GM19023 (cell line): ENCODE data around the gene DUSP14.

ENCODE experiments used
- ATAC-seq: cut with Tn5 transposase; IDR thresholded peaks from one replicate; pipeline ENCODE4 v1.9.1; 2021; ENCODE audit warnings: mild to moderate bottlenecking, moderate library complexity; ENCODE audit not compliant: unreplicated experiment

DUSP14 gene

GRCh38 chr17:37512442-37513068, 22.9 kb downstream of the DUSP14 start:
- ATAC-seq = no peak

- ATAC-seq = no peak
These were observed 24.0 kb downstream of the DUSP14 start for GRCh38 chr17:37513711-37514110.

- ATAC-seq = no peak
These were observed 26.5 kb downstream of the DUSP14 start for GRCh38 chr17:37516127-37516571.

GRCh38 chr17:37517881-37518280, 28.2 kb downstream of the DUSP14 start:
- ATAC-seq = no peak

- no peak for ATAC-seq
These were observed 29.1 kb downstream of the DUSP14 start for GRCh38 chr17:37518826-37519225.

DNA sequence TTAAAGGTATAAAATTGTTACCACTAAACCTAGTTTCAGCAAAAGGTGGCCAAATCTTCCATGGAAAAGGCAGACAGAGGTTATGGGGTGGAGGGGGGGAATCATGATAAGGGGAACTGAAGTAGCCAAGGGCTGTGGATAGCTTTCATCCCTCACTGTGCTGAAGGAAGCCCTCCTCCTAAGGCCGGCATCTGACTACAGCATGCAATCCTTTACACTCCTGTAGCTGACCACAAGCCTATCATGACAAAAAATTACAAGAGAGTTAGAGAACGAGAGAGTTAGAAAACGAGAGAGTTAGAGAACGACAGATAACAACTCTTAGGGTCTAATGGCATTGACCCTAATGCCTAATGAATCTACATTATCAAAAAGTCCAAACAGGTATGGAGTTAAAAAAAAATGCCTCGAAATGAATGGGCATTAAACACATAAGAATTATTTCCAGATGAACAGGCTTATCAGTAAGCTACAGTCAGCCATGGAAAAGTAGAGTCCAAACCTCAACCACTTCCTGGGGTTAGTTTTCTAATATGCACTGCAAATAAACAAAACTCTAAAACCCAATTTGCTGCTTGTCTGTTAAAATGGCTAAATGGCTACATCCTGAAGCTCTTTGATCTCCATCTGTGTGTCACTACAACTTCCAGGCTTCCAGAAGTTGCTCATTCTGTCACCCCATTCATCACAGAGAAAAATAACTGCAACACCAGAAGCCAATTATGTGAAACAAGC, 29.7 kb downstream of the DUSP14 start:
- no peak for ATAC-seq

DNA sequence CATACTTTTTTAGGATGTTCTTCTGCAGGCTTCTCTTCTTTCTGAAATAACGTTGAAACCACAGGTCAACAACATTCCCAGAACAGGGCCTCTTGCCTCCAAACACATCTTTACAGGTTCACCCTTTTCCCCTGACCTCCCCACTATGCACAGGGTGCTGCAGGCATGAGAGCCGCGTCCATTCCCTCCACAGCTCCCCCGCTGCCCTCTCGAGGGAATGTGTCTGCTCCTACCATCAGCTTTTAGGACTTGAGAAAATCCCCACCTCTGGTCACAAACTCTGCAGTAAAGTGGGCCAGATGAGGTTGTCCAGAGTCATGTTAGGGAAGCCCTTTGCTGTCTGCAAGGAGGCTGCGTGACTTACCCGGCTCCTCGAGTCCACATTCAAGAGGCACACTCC, 30.5 kb downstream of the DUSP14 start:
- ATAC-seq = no peak

DNA sequence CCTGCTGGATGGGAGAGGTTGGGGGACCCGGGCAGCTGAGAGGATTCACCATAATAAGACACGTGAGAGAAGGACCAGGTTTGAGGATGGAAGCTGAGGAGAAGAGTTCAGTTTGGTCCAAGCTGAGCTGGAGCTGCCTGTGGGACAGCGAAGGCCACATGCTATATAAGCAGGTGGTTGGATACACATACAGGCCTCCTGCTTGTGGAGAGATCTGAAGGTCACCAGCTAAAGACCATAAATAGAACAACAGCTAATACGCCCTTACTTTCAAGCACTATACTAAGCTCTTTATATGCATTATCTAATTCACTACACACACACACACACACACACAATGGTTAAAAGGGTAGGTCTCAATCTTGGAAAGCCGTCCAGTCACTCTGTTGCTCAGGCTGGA, 32.1 kb downstream of the DUSP14 start:
- ATAC-seq = no peak

DNA sequence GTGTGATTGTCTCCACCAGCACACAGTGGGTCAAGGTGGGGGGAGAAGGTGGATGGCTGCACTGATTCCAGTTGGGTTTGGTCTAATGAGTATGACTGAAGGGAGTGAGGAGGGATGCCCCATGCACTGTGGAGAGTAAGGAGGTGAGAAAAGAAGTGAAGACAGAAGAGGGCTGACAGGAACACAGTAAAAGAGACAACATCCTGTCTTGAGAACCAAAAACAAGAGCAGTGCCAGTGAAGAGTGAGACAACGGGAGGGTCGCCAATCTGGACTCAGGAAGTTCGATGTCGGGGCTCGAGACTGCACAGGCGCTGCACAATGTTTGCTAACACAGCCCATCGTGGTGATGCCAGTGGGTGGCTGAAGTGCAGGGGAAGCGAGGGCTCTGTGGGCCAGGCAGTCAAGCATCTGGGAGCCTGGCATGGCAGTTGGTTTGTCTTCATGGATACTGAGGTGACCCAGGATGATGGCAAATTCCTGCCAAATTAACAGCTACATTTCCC, 34.1 kb downstream of the DUSP14 start:
- ATAC-seq = no peak

- no peak for ATAC-seq
These were observed 37.7 kb downstream of the DUSP14 start for GRCh38 chr17:37527249-37527851.

- no peak for ATAC-seq
These were observed 40.7 kb downstream of the DUSP14 start for GRCh38 chr17:37530420-37530819.

DNA sequence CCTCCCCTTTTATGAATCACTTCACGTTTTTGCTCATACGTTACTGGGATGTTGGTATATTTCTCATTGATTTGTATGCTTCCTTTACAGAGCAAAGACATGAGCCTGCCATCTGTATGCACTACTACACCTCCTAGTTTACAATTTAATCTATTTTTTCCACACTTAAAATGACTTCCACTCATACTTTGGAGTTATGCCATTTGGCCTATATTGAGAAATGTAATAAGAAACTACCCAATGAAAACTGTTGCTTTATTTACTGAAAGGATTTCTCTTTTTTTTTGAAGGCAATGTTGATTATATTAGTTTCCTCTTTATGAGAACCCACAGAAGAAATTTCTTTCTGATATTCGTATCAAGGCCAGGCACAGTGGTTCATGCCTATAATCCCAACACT, 43.1 kb downstream of the DUSP14 start:
- ATAC-seq = no peak

DNA sequence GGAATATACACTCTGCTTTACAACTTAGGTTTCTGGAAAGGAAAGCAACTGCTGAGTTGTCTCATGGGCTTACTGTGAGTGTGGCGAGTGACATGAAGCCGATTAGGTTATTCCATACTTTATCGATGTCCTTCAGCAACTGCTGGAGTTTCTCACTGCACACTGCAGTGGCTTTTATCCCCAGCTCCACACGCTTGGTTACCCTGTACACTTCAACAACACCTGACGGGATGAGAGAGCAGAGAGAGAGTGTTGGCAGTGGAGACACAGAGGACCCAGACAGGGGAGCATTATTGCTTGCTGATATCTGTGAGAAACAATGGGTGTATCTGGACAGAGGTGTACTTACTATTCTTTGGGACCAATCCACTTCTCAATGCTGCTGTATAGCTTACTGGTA, 46.2 kb downstream of the DUSP14 start:
- no peak for ATAC-seq

DNA sequence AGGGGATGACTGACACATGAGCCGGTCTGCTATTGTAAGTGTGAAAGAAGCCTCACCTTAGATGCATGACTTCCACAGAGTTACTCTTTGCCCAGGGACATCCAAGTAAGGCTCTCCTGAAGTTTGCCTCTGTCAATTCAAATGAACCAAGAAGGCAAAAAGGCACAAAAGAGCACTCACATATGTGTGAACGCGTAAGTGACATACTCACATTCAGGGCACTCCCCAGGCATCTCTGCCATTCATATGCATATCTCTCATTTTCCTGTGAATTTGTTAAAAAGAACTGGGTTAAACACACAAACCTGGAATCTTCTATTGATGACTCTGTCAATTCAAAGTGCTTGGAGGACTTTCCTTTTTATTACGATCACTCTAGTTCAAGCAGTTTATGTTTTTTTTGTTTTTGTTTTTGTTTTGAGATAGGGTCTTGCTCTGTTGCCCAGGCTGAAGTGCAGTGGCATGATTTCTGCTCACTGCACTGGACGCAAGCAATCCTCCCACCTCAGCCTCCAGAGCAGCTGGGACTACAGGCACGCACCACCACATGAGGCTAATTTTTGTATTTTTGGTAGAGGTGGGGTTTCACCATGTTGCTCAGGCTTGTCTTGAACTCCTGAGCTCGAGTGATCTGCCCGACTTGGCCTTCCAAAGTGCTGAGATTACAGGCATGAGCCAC, 49.4 kb downstream of the DUSP14 start:
- no peak for ATAC-seq

- no peak for ATAC-seq
These were observed 52.4 kb downstream of the DUSP14 start for GRCh38 chr17:37541880-37542660.

DNA sequence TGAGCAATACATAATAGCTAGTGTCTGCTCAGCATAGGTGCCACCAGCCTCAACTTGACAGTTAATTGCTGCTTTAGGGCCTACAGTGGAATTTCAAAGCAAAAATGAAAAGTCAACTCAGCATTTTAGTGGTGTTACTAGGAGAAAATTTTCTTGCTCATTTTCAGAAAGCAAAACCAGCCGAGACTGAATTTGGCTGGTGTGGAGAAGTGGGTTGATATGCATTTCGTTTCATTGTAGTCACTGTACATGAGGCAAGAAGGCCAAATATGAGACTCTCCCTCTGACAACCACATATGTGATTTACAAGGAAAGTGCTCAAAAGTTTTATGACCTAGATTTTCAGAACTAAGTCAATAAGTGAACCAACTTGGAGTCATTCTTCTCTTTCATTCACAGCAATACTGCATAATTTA, 54.0 kb downstream of the DUSP14 start:
- ATAC-seq = no peak

- no peak for ATAC-seq
These were observed 55.8 kb downstream of the DUSP14 start for GRCh38 chr17:37545486-37545885.

- ATAC-seq = no peak
These were observed 56.6 kb downstream of the DUSP14 start for GRCh38 chr17:37546302-37546701.

DNA sequence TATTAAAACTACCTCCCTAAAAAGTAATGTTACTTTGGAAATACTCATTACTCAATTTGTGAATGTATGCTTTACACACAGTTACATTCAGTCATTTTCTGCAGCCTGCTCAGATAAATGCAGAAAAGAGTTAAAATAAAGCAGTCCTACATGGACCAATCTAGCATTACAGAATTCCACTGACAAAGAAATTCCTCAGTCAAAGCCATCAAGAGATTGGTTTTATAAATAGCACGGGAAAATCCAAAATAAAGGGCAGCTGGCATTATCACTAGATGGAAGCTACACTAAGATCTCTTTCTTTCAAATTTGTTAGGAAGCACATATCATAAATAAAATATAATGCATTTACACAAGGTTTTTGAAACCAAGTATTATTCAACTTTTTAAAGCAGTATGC, 58.3 kb downstream of the DUSP14 start:
- no peak for ATAC-seq

GRCh38 chr17:37551788-37552187, 62.1 kb downstream of the DUSP14 start:
- no peak for ATAC-seq
